ENCODE results near the gene TMEM40.

GRCh38 chr3:12807066-12807465 lies 48.0 kb upstream of the TMEM40 start:
- TF ChIP-seq ARNT (IDR thresholded peaks at IDR 0.05) (no peak), BHLHE40 (IDR thresholded peaks at IDR 0.05; ENCODE audit: borderline replicate concordance) (no peak), FOXM1 (IDR thresholded peaks at IDR 0.05; ENCODE audit: borderline replicate concordance) (no peak), FOXK2 (IDR thresholded peaks at IDR 0.05) (no peak), PKNOX1 (IDR thresholded peaks at IDR 0.05) (no peak), LEF1 (IDR thresholded peaks at IDR 0.05; ENCODE audit: borderline replicate concordance) (no peak), SP1 (IDR thresholded peaks at IDR 0.05) (no peak), ELF4 (IDR thresholded peaks at IDR 0.05) (no peak), HDGF (IDR thresholded peaks at IDR 0.05; ENCODE audit: borderline replicate concordance) (no peak), L3MBTL2 (conservative IDR thresholded peaks at IDR 0.05) (no peak), FOXA1 (IDR thresholded peaks at IDR 0.05) (no peak), ZNF384 (IDR thresholded peaks at IDR 0.05) (no peak), NFRKB (IDR thresholded peaks at IDR 0.05) (no peak), SUZ12 (IDR thresholded peaks at IDR 0.05) (no peak)
